ENCODE results near the gene BARHL2. TPM values are rescaled to one million over a fixed set of nuclear protein-coding genes. Genes with fewer than 3 reads are reported as not detected.

Gene BARHL2
- total RNA-seq, 1 experiment from 2014 or later: not detected

- TF ChIP-seq REST (IDR thresholded peaks at IDR 0.05; ENCODE audit: low read depth) (no peak), YY1 (IDR thresholded peaks at IDR 0.05; ENCODE audit: extremely low read depth, insufficient replicate concordance, low read depth, low read length) (no peak), MAX (IDR thresholded peaks at IDR 0.05) (no peak), ELF1 (IDR thresholded peaks at IDR 0.05; ENCODE audit: borderline replicate concordance, low read depth) (no peak), ATF3 (IDR thresholded peaks at IDR 0.05) (no peak), CBX3 (IDR thresholded peaks at IDR 0.05; ENCODE audit: low read depth) (no peak), POLR2A (IDR thresholded peaks at IDR 0.05; ENCODE audit: borderline replicate concordance, extremely low read depth, insufficient read depth, insufficient read length) (no peak), POLR2AphosphoS5 (IDR thresholded peaks at IDR 0.05; ENCODE audit: low read depth, low read length) (no peak), SP1 (IDR thresholded peaks at IDR 0.05; ENCODE audit: low read depth) (no peak), TCF7L2 (IDR thresholded peaks at IDR 0.05; ENCODE audit: borderline replicate concordance, extremely low read depth, insufficient read depth, insufficient read length) (no peak), FOSL1 (IDR thresholded peaks at IDR 0.05; ENCODE audit: low read depth) (no peak)
These were observed 9.4 kb upstream of the BARHL2 start (continued) for GRCh38 chr1:90726425-90726985.
